Stimulated activated CD8-positive, alpha-beta memory T cell treated with anti-CD3 and anti-CD28 coated beads, Interleukin-2, amount 100 ng/mL, for 48 hours (primary cell): ENCODE data around the gene MTRF1L.
A peak's percentile ranks its signal among the peaks of the same experiment; 100 is the strongest.
"Not testable (repeated sequence)": the region's sequence is repeated elsewhere in the genome, so short reads cannot be mapped to it uniquely, and the experiment has no call there.

Experiments
- DNase-seq, 2 donors: peaks; one replicate each; pipeline ENCODE4 v3.0.0-alpha.2; 2020; ENCODE audit warnings: low read depth in 2 of 2

The MTRF1L gene

GRCh38 chr6:153001767-153002612, 519 bp downstream of the MTRF1L start:
- DNase-seq: no peak

DNA sequence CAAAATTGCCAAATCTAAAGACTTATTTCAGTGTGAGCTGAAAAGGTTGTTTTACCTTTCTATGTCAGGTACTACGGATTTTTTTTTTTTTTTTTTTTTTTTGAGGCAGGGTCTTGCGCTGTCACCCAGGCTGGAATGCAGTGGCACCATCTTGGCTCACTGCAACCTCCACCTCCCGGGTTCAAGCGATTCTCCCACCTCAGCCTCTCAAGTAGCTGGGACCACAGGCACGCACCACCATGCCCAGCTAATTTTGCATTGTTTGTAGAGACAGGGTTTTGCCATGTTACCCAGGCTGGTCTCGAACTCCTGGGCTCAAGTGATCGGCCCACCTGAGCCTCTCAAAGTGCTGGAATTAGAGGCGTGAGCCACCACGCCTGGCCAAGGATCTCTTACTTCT, 1.7 kb downstream of the MTRF1L start:
- not testable (repeated sequence) for DNase-seq

DNA sequence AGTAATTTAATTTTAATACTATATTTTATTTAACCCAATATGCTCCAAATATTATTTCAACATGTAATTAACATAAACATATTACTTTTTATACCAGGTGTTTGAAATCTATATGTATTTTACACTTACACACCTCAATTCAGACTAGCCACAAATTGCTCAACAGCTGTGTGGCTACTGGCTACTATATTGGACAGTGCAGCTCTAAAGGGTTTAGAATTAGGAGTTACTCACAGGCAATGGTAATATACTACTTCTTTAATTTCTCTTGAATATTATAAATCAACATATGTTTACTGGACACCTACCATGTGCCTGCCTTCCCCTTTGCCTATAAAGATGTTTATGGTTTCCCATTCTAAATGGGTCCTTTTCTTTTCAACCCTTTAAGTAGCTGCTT, 2.3 kb downstream of the MTRF1L start:
- DNase-seq: no peak

- not testable (repeated sequence) for DNase-seq
These were observed 3.0 kb downstream of the MTRF1L start for GRCh38 chr6:152999538-152999937.

GRCh38 chr6:152993847-152994246, 8.7 kb downstream of the MTRF1L start:
- DNase-seq: no peak

DNA sequence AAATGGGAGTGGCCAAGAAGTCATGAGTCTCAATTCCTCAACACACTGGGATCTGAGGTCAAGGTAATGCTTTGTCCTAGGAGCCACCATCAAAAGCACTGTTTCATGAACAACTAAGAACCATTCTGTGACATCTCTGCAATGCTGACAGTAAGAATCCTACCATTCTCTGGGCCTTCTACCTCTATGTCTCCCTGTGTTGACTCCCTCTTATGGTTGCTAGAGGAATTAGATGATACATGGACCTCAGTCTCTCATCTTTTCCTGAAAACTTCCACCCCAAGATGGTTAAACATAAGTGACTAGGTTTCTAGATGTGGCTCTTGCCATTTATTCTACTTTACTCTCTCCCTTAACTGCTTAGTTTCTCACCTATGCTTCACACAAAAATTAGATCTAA, 9.1 kb downstream of the MTRF1L start:
- no peak for DNase-seq

DNA sequence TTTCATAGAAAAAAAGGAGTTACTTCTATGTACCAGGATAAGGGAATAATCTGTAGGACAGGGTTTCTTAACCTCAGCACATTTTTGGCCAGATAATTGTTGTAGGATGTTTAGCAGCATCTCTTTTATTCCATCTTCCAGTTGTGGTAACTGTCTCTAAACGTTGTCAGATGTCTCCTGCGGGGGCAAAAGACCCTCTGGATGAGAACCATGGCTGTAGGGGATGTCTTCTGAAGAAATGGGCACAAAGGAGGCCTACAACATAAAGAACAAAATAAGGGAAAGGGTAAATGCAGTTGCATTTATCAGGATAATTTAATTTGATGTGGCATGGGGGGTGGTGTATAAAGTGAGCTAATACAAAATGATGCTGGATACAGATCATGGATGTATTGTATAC, 15.5 kb downstream of the MTRF1L start:
- DNase-seq: no peak

- DNase-seq: not testable (repeated sequence)
These were observed 17.2 kb downstream of the MTRF1L start for GRCh38 chr6:152985300-152985699.

- DNase-seq: no peak
These were observed 18.0 kb downstream of the MTRF1L start for GRCh38 chr6:152984513-152984872.

- DNase-seq: peak; percentile 92 to 96
These were observed 18.6 kb downstream of the MTRF1L start for GRCh38 chr6:152983637-152984512.

DNA sequence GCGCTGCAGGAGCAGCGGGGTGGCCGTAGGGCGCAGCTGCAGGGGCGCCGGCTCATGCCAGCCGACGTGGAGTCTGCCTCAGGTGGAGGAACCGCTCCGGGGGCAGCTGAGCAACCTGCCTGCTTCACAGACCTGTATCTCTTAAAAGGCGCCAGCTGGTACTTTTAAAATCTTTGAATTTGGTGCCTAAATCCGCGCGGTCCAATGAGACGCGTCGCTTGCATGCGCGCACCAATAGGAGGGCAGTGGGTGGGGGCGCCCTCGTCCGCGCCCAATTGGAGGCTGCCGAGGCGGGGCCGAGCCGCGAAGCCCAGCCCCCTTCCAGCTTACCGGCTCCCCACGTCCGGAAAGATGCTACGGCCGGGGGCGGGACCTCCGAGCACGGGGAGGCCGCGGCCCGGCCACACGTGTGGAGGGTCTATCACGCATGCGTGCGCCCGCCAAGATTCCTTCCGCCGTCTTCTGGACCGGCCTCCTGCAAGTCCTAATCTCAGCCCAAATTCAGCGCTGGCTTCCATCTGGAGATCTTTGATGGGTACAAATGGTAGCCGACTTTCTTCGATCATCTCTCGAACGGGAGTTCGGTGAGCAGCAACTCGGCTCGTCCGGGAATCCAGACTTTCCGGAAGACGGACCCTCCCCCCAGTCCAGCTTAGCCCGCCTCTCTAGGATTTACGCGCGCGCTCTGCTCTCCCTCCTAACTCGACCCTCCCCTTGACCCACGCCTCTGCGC, 19.4 kb downstream of the MTRF1L start, which contains the start of gene FBXO5:
Gene FBXO5, minus strand, starts transcription at position 138 of the 733 bp plus-strand sequence. Its CDS starts 82 bp downstream, at position 56.
- DNase-seq: peak; percentile 93 to 96

- peak in 1 of 2 donors; percentile 27 for DNase-seq
These were observed 20.3 kb downstream of the MTRF1L start for GRCh38 chr6:152981989-152982903.

- no peak for DNase-seq
These were observed 21.3 kb downstream of the MTRF1L start for GRCh38 chr6:152981219-152981618.

DNA sequence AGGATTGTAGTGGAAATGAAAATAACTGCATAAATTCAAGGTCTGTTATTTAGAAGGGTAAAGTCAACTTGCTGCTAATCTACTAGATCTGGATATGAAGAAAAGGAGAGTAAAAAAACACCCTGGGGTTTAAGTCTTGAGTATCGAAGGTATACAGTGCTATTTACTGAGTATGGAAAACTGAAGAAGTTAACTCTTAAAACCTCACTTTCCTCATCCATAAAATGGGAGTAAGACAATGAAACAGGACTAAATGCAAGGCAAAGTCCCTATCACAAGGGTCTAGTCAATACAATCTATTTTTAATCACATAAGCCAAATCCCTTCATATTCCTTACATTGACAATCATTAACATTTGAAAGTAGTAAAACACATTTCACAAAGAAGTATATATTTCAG, 21.9 kb downstream of the MTRF1L start:
- no peak for DNase-seq

- no peak for DNase-seq
These were observed 23.4 kb downstream of the MTRF1L start for GRCh38 chr6:152979116-152979515.

DNA sequence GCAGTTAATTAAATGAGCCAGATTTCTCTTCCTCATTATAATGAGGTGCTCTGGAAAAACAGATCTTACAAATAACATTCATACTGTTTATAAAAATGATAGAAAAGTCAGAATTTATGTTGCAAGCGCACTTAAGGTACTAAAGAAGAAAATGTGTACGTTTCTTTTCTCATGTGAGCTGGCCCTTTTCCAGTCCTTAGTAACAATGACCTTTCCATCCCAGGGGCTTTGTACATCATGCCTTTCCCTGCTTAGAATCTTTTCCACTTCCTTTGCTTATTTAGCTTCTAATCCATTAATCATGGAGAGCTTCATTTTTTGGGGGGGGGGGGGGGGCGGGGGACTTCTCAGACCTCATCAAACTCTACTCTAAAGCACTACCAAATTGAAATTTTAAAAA, 24.5 kb downstream of the MTRF1L start:
- no peak for DNase-seq

DNA sequence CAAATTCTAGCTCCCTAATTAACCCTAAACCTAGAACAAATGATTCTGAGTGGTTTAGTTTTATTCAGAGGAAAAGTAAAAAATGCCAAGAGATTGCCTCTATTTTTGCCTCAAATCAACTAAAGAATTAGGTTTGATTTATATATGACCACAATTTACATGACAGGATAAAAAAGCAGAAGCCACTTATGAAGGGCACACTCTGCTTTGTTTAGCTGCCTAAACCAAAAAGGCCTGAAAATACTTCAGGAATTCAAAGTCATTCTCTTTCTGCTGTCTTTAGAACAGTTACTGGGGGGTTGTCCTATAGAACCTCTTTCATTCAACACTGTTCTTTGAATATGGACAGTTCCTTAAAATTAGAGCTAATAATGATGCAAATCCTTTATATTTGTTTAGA, 25.0 kb downstream of the MTRF1L start:
- no peak for DNase-seq

DNA sequence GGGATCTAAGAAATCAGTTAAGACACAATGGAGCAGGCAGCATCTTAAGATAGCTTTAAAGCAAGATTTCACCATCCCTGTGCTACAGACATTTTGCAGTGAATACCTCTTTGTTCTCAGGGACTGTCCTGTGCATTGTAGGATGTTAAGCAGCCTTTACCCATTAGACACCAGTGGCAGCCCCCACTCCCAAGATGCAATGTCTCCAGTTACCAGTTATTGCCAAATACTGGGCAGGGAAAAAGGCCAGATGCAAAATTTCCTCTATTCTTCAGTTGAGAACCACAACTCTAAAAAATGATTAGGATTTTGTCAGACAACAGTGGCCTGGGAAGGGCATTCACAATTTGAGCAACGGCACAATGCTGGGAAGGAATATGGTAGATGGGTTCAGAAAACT, 25.8 kb downstream of the MTRF1L start:
- DNase-seq: no peak

- DNase-seq: no peak
These were observed 27.1 kb downstream of the MTRF1L start for GRCh38 chr6:152975204-152975915.

DNA sequence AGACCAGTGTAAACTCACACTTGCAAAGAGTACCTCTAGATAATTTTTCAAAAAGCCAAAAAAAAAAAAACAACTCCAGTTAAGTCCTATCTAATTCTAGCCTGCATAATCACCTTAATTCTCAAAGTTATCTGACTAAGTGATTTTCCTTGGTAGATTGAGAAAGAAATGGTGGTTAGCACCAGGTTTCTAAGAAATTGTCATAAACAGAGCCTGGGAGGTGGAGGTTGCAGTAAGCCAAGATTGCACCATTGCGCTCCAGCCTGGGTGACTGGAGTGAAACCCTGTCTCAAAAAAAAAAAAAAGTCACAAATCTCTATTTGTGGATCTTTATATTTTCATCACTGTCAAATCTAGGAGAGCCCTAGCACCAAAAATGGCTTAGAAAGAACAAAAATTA, 28.6 kb downstream of the MTRF1L start:
- DNase-seq: no peak
